GM21723 (cell line): Measurements from ENCODE around the gene CCND1.
"Not testable (repeated sequence)": the region's sequence is repeated elsewhere in the genome, so short reads cannot be mapped to it uniquely, and the experiment has no call there.

Experiments
- ATAC-seq: cut with Tn5 transposase; IDR thresholded peaks from one replicate; pipeline ENCODE4 v1.9.1; 2021; ENCODE audit warnings: mild to moderate bottlenecking, moderate library complexity; ENCODE audit not compliant: unreplicated experiment

CCND1 gene

GRCh38 chr11:69686452-69686851, 45.5 kb downstream of the CCND1 start:
- ATAC-seq, result no peak

GRCh38 chr11:69686856-69687255, 45.9 kb downstream of the CCND1 start:
- ATAC-seq, result no peak

- not testable (repeated sequence) for ATAC-seq
Observed at GRCh38 chr11:69687969-69688771, 47.2 kb downstream of the CCND1 start.

DNA sequence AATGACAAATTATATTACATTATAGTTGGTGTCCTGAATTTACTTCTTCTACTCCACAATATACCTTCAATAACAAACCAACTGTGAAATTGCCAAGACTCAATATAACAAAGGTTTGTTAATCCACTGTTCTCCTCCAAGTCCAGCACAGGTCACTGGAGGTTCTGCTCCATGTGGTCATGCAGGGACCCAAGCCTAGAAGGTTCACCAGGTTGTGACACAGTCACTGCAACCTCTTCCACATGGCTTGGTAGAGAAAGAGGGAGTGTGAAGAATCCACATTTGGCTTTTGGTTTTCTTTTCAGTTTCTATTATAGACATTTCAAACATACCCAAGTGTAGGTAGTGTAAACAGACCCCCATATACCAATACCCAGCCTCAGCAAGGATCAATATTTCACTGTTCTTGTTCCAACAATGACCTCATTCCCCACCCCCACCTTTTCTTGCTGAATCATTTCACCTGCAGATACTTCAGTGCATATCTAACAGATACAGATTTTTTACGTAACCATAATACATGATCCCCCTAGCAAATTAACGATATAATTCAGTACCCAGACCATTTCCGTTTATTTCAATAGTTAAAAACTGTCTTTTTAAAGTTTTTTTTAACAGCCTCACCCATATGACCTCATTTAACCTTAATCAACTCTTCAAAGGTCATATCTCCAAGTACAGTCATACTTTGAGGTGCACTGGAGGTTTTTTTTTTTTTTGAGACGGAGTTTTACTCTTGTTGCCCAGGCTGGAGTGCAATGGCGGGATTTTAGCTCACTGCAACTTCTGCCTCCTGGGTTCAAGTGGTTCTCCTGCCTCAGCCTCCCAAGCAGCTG, 48.7 kb downstream of the CCND1 start:
- no peak for ATAC-seq

DNA sequence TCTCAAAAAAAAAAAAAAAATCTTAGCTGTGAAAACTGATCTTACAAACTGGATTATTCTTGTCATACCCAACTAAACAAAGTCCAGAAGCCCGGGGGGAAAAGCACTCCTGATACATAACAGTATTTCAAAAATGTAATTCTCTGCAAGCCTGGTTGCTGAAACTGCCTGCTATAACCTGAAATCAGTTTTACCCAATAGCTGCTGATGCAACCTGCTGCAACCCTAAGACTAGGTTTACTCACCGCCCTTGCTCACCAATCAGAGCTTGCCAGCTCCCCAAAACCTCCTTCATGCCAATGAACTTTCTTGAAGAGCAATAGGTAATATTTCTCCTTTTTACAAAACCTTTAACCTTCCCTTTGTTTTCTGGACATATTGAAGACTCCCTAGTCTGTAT, 50.5 kb downstream of the CCND1 start:
- ATAC-seq, result no peak

DNA sequence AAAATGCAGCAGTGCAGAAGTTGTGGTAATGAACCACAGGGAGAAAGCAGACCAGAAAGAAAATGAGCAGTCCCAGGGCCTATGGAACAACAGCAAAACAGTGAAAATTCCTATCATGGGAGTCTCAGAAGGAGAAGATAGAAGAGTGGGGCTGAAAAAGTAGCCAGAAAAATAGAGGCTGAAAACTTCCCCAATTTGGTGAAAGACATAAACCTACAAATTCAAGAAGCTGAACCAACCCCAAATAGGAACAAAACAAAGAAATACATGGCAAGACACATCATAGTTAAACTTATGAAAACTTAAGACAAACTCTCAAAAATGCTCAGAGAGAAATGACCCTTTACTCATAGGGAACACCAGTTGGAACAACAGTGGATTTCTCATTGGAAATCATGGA, 51.5 kb downstream of the CCND1 start:
- no peak for ATAC-seq

DNA sequence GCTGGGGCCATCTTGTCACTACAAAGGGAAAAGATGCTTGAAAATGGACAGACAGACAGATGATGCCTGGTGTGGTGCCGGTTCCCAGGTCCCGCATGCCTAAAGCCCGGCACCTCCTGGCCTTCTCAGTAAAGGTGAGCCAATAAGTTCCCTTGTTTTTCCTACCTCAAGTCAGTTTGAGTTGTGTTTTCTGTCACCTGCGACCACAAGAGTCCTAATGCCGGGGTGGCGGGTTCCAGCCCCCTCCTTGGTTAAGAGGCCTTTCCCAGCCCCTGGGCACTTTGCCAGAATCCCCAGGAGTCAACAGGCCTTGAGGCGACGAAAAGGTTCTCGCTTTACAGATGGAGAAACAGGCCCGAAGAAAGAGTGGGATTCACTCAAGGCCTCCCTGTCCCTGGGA, 53.8 kb downstream of the CCND1 start:
- ATAC-seq, result no peak

DNA sequence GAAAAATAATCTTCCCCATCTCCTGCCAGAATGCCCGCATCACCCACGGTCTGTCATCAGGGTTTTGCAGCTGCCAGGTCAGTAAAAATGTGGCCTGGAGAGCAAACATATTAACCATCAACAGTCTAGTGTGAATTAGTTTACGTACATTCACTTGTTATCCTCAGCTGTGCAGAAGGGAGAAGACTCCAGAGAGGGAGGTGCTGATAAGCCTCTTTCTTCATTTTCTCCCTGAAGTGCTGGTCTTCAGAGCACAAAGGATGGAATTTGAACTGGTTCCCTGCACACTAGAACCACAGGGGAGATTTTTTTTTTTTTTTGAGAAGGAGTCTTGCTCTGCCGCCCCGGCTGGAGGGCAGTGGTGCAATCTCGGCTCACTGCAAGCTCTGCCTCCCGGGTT, 54.6 kb downstream of the CCND1 start:
- ATAC-seq, result no peak

DNA sequence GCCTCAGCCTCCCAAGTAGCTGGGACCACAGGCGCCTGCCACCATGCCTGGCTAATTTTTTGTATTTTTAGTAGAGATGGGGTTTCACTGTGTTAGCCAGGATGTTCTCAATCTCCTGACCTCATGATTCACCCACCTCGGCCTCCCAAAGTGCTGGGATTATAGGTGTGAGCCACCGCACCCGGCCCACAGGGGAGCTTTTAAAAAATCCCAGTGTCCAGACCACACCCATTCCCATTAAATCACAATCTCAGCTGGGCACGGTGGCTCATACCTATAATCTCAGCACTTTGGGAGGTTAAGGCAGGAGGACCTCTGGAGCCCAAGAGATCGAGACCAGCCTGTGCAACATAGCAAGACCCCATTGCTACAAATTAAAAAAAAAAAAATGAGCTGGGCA, 55.0 kb downstream of the CCND1 start:
- not testable (repeated sequence) for ATAC-seq

GRCh38 chr11:69696749-69697468, 56.0 kb downstream of the CCND1 start:
- no peak for ATAC-seq

DNA sequence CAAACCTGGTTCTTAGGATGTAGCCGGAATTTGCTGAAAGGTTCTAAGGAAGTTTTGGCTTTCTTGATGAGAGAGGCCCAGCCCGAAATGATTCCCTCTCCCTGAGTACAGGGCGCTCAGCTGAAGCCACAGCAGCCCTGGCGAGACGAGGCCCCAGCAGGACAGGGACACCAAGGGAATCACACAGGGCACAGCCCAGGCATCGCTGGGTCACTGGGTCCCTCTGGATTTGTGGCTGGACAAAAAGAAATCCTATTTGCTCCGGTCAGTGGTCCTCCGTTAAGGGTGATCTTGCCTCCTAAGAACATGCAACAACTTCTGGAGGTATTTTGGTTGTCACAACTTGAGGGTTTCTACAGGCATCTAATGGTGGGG, 56.5 kb downstream of the CCND1 start:
- ATAC-seq, result no peak

GRCh38 chr11:69697861-69698260, 56.9 kb downstream of the CCND1 start:
- ATAC-seq, result no peak

GRCh38 chr11:69698362-69698761, 57.4 kb downstream of the CCND1 start:
- ATAC-seq, result no peak

DNA sequence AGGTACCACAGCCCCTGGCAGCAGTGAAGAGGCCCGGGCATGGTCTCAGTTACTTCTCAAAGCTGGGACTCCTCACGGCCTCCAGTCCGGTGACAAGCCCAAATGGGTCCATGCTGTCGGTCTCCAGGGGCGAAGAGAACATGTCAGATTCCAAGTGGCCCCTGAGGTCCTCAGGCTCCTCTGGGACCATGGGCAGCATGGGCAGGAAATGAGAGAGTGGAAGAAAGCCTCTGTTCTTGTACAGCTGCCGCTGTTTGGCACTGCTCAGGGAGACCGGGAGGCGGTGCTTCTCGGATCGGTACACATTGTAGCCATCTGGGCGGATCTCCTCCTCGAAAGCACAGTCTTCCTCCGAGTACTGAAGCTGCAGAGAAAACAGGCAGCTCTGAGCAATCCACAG, 58.3 kb downstream of the CCND1 start:
- no peak for ATAC-seq

DNA sequence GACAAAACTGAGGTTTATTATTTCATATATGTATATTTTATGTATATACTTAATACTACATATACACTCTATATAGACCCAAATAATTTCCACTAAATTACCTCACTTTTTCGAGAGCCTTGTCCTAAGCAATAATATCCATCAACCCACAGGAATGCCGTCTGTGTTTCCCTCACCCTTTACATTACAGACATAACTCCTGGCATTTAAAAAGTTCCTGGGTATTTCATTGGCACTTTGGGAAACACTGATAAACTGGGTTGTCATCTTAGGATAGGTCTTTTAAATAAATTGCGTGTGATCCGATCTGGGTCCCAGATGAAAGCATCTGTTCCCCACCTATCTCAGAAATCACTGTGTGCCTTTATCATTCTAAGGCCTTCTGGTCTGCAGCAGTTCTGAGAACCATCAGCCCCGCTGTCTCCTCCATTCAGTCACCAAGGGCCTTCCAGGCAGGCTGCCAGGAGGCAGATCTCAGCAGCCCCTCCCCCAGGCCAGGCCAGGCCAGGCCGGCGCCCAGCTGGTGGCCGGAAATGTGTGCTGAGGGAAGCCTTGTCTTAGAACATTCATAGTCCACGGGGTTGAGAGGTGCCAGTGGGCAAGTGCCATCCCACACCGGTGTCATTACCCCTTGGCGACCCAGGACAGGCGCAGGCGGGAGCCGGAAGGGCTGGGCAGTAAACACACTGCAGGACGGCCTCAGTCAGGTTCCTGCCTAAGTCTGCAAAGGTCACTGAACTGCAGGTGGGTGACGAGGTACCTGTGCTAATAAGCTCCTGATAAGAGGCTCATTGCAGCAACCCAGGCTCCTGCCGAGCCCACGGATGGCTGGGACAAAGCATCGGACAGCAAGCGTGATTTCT, 59.6 kb downstream of the CCND1 start:
- no peak for ATAC-seq

GRCh38 chr11:69702239-69702691, 61.3 kb downstream of the CCND1 start:
- ATAC-seq, result no peak

DNA sequence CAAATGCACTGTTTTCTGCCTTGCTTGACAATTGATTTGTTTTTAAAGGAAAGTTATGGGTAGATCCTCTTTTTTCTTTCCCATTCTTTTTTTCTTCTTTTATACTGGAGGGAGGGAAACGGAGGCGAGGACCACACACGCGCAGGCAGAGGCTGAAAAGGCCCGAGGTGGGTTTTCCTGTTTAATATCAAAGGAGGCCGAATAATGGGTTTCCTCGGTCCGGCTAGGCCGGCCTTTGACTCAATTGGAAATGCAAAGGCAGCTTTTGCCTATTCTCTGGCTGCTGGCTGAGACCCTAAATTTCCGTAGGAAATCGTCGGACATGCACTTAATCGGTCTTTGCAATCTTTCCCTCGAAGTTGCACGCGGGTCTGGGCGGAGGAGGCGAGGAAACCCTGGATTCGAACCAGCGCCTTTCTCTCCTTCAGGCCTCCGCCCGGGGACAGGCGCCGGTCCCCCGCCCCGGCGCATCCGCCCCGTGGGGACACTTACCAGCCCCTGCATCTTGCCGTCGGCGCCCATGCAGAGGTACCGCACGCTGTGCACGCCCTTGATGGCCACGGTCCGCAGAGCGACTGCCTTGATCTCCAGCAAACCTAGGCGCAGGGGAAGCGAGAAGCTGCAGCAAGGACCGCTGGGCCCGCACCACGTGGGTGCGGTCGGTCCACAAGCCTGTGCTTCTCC, 62.0 kb downstream of the CCND1 start:
- ATAC-seq, result no peak

GRCh38 chr11:69703453-69703767, 62.5 kb downstream of the CCND1 start:
- no peak for ATAC-seq
